ENCODE data around the gene CELSR3.

- TF ChIP-seq, protein P1, sequence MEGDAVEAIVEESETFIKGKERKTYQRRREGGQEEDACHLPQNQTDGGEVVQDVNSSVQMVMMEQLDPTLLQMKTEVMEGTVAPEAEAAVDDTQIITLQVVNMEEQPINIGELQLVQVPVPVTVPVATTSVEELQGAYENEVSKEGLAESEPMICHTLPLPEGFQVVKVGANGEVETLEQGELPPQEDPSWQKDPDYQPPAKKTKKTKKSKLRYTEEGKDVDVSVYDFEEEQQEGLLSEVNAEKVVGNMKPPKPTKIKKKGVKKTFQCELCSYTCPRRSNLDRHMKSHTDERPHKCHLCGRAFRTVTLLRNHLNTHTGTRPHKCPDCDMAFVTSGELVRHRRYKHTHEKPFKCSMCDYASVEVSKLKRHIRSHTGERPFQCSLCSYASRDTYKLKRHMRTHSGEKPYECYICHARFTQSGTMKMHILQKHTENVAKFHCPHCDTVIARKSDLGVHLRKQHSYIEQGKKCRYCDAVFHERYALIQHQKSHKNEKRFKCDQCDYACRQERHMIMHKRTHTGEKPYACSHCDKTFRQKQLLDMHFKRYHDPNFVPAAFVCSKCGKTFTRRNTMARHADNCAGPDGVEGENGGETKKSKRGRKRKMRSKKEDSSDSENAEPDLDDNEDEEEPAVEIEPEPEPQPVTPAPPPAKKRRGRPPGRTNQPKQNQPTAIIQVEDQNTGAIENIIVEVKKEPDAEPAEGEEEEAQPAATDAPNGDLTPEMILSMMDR (IDR thresholded peaks at IDR 0.05) = no peak
- TF ChIP-seq POLR2AphosphoS5 (IDR thresholded peaks at IDR 0.05) = no peak
Measured at GRCh38 chr3:48648188-48648850, 14.4 kb downstream of the CELSR3 start.

All from sigmoid colon (tissue), 4 donors.